C4-2B (cell line): Measurements from ENCODE around the gene RHO.

ENCODE experiments used
- H3K27ac ChIP-seq: fragments of 450-650 bp; 2 replicates; pipeline ENCODE4 v1.5.1; 2017
- CTCF ChIP-seq: fragments of 450-650 bp; conservative IDR thresholded peaks from 2 replicates; pipeline ENCODE4 v1.5.1; 2017; ENCODE audit warnings: mild to moderate bottlenecking
- ZFX ChIP-seq: fragments of 450-650 bp; IDR thresholded peaks from 2 replicates; pipeline ENCODE4 v1.6.1; 2017

Gene RHO

DNA sequence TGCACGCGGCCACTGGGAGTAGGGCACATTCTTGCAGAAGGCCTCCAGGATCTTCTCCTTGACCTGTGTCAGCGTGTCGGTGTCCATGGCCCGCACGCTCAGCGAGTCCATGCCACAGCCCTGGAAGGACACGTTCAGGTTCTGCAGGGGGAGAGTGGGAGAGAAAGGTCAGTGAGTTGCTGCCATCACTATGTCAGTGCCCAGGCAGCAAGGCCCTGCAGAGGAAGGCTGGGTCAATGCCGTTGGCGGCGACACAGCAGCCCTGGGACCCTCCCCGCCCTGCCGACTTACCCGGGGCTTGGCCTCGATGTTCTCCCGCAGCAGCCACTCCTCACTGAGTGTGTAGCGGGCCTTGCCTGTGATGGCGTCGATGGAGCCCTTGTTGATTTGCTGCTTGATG is 34.4 kb downstream of the RHO start:
- TF ChIP-seq ZFX (no peak), CTCF (no peak)
- H3K27ac ChIP-seq = no peak overlapping the region

- TF ChIP-seq CTCF (no peak), ZFX (no peak)
- H3K27ac ChIP-seq = no peak overlapping the region
Observed at GRCh38 chr3:129563332-129563731, 34.9 kb downstream of the RHO start.

DNA sequence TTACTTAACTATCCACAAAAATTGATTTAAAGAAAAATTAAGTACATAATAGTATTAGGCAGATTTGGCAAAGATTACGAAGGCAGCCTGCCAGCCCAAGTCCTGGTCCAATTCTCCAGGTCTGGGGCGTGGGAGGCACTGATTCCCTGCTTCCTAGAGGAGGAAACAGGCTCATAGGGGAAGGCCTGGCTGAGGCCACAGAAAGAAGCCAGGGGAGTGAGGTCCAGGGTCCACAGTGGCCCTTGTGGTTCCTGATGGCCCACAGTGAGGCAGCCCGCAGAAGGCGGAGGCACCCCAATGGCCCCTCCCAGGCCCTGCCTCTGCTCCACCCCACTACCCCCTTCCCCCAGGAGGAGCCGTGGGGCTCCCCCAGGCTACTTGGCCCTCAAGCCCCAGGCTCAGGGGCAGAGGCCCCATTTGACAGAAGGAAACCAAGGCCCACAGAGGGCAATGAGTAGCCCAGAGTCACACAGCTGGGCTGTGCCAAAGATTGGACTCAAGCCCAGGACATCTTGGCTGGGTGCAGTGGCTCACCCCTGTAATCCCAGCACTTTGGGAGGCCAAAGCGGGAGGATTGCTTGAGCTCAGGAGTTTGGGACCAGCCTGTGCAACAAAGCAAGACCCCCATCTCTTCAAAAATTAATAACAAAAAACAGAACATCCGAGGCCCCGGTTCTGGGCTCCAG is 35.6 kb downstream of the RHO start:
- no peak for TF ChIP-seq ZFX
- no peak for TF ChIP-seq CTCF
- no peak overlapping the region for H3K27ac ChIP-seq

DNA sequence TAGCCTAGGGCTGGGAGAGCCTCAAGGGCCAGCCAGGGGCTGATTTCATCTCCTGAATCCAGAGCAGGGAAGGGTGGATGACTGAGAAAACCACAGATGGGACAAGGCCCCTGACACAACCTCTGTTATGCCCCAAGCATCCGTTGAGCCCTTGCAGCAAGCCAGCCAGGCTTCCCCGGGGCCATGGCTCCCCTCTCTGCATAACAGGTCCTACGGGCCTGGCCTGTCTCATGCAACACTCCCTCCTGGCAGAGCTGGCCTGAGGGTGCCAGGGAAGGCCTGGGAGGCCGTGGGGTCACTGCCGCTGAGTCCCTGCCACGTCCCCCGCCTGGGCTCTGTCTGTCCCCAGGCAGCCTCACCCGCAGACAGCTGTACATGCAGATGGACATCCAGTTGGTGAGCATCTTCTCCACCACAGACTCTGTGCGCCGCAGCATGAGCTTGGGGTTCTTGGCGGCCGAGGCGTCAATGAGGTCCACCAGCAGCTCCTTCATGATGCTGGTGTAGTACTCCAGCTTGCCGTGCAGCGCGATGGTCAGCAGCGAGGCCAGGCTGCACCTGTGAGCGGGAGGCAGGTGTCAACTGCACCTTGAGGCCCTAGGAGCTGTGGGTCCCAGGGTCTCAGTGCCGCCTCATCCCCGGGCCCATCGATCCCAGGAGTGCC is 36.7 kb downstream of the RHO start:
- H3K27ac ChIP-seq = no peak overlapping the region

GRCh38 chr3:129565902-129566301 is 37.5 kb downstream of the RHO start:
- TF ChIP-seq ZFX = no peak
- no peak overlapping the region for H3K27ac ChIP-seq

More for the DNA sequence above, 36.7 kb downstream of the RHO start:
- no peak for TF ChIP-seq ZFX
- no peak for TF ChIP-seq CTCF

GRCh38 chr3:129567176-129567705 is 38.8 kb downstream of the RHO start:
- TF ChIP-seq ZFX = no peak
- TF ChIP-seq CTCF = no peak
- H3K27ac ChIP-seq = no peak overlapping the region

DNA sequence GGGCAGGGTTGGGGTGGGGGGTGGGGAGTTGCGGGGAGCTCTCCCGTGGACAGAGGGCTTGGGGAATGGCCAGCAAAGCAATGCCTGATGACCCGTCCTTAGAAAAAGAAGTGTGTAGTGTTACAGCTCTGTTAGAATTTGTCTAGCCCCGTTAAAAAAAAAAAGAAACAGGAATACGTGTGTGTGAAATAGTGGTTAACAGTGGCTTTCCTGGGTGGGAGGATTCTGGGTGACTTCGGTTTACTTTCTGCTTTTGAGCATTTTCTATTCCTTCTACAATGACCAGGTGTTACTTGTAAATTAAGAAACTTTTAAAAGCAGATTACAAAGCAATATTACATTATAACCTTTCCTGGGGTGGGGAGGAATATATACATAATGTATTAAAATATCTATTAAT is 39.5 kb downstream of the RHO start:
- H3K27ac ChIP-seq = no peak overlapping the region
- TF ChIP-seq ZFX (no peak), CTCF (no peak)
